ENCODE measurements around the gene TRPV2. TPM values are rescaled to one million over a fixed set of nuclear protein-coding genes. Genes with fewer than 3 reads are reported as not detected.
"Not testable (repeated sequence)": the region's sequence is repeated elsewhere in the genome, so short reads cannot be mapped to it uniquely, and the experiment has no call there.

The TRPV2 gene
- total RNA-seq, 1 donor from 2014 or later, result 5.1 TPM

DNA sequence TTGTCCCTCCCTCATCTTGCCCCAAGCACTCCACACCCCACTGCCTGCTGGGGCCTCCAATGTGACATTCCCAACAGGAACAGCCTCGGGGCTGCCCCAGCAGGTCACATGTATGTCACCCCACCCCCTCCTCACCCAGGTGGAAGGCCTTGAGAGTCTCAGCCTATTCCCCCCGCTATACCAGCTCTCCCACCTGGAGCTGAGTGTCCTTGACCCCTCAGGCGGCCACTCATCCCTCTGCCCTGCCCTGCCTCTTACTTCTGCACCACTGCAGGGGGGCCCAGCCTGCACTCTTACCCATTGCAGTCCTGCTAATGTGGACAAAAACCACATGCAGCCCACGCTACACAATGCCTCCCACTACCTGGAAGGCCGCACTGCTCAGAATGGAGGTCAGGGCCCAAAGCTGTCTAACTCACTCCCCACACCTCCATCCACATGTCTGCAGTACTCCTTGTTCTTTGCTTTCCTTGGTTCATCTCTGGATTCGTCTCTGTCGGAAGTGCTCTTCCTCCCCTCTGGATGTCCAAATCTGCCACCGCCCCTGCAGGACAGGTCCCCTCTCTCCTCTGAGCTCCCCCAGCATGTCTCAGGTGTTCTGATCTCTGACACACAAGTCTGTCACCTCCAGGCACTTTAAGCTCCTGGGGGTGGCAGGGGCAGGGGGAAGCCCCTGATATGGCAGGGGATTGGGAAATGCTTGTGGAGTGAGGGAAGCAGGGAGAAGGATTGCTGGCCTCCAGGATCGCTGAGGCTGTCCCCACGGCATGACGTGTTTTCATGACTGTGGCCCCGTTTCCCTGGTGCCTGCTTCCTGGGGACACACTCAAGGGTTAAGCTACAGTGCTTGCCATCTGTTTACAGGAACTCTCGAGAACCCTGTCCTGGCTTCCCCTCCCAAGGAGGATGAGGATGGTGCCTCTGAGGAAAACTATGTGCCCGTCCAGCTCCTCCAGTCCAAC, 20.8 kb downstream of the TRPV2 start:
- DNase-seq, result no peak

DNA sequence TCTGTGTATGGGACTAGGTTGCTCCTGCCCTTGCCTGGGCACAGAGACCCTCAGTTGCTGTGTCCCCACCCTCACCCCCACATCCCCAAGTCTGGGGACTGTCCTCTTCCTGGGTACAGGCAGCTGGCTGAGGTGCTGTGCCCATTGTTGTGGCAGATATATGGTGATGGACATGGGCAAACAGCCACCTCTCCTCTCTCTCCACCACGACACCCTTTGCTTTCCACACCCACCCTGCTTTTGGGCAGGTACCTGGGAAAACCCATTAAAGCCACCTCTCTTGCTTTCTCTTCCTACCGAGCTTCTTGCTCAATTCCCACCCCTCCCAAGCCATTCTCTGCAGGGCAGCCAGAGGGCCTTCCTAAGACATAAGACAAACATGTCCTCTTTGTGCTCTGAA, 21.7 kb downstream of the TRPV2 start:
- no peak for DNase-seq

DNA sequence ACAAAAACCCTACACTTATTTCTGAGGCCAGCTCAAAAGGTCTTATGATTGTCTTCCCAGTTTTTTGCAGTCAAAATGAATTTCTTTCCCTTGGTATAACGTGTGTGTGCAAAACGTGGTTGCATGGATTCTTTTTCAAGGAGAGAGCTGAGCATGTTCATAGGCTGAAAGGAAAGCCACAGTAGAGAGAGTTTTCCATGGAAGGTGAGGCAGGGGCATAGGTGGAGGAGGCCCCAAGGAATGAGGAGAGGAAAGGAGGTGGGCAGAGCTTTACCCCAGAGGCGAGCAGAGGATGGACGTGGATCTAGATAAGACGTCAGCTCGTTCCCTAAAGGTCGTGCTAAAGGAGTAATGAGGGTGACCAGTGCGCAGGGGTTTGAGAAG, 22.8 kb downstream of the TRPV2 start:
- DNase-seq, result no peak

DNA sequence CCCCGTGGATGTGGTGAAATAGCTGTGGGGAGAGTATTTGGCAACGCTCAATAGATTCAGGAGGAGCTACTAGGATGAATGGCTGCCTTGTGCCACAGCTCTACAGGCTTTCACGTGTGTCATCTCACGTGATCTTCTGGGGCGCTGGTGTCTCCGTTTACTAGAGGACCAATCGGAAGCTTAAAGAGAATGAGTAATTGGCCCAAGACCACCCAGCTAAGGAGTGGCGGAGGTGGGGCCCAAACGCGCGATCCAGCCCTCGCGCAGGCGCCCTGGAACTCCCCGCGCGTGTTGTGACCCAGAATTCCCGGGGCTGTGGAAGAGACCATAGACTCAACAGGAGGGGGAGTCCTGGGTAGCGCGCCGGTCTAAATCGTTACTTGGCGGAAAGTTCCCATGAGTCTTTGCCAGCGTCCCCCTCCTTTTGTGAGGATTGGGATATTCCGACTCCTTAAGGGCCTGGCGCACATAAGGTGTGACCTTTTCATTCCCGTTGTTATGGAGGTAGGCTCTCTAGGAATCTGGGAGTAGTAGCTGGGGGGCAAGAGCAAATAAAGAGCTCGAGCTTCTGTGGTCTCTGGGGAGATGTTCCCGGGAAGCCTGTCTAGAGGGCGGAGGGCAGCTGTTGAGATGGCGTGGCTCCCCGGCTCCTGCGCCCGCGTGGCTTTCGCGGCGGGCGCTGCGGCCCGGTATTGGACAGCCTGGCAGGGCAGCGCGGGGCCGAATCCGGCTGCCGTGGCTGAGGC, 23.4 kb downstream of the TRPV2 start:
- peak; percentile 100 for DNase-seq

DNA sequence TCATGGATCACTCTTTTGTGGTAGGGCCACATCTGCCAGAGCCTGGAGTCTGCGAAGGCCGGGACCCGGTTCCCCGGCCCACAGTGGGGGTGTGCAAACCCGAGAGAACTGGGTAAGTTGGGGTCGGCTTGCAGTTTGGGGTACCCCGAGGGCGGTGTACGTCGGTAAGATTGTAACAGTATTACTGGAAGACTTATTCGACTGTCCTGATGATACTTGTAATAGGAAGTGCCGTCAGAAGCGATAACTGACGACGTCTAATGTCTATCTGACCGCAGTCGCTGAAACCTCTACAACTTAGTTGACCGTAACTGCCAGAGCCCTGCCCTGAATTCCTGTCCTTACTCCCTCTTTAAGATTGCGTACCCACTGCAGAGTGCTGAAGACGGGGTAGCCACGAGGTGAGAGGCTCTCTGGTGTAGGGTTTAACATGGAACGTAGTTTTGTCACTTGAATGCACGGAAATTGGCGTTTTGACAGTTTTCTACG, 24.0 kb downstream of the TRPV2 start:
- DNase-seq, result peak; percentile 25

DNA sequence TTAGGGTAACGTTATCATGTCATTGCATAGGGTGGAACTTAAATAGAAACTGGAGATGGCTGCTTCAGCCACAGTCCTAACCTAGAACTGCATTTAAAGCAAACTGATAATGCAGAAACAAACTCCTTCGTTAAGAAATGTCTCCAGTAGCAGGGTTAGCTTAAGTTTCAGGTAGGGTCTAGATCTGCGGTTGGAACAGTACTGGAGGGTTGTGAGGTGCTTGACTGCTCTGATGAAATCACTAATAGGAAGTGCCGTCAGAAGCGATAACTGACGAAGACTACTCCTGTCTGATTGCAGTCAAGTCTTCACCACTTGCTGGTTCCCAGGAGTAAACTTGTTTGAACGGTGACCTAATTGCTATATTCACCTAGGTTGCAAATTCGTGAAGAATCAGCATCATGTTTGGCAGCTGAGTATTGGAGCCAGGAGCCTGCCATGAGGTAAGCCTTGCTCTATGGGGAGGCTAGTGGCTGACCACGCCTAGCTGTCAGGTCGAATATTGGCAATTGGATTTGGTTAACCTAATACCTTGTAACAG, 24.5 kb downstream of the TRPV2 start:
- no peak for DNase-seq

DNA sequence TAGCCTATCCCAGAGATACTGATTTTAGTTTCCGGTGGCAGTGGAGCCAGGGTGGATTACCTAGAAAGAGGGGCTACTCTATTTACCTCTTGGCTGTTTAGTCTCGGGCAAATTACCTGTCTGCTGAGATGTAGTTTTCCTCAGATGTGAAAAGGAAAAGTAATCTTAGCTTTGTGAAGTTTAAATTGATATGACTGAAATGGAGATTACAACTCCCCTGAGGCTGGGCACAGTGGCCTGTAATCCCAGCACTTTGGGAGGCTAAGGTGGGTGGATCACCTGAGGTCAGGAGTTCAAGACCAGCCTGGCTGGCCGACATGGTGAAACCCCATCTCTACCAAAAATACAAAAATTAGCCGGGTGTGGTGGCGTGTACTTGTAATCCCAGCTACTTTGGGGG, 25.0 kb downstream of the TRPV2 start:
- DNase-seq, result not testable (repeated sequence)

DNA sequence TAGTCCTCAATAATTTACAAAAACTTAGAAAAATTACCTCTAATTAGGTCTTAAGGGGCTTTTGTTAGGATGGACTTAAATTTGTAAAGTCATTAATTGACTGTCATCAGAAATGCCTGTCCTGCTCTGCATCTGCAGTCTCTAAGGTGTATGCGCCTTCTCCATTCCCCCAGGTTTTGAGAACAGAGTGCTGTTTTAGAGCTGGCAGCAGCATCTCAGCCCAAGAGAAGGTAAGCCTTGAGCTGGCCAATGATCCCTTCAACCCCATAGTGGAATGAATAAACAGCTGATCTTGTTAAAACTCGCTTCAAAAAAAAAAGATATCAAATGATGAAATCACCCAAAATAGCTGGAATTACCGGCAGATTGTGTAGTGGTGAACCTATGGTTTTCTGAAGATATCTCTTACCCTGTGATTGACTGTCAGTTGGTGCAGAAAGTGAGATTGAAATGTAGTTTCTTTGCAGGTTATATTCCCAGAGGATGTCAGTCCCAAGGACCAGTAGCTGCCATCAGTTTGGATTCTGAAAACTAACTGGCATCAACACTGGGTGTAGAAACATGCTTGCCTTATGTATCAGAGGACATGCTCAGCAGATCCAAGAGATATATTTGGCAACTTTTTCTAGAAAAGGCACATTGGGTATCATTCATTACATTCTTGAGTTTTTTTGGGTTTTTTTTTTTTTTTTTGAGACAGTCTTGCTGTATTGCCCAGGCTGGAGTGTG, 25.7 kb downstream of the TRPV2 start:
- DNase-seq, result no peak

DNA sequence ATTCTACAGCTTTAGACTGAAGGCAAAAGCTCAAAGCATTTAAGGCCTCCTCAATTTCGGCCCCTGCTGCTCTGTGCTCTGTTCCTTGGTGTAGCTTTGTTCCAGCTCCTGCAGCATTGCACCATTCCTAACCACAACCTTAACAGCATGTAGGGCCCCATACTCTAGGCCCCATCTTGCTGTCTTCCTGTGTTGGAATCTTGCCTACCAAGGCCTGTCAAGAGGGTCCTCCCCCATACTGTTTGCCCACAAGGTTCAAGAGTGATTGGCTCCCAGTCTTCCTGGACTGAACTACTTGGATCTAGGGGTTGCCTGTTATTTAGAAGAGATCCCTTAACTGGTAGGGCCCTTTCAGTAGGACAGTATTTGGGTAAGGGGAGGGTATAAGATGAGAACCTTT, 26.8 kb downstream of the TRPV2 start:
- no peak for DNase-seq

DNA sequence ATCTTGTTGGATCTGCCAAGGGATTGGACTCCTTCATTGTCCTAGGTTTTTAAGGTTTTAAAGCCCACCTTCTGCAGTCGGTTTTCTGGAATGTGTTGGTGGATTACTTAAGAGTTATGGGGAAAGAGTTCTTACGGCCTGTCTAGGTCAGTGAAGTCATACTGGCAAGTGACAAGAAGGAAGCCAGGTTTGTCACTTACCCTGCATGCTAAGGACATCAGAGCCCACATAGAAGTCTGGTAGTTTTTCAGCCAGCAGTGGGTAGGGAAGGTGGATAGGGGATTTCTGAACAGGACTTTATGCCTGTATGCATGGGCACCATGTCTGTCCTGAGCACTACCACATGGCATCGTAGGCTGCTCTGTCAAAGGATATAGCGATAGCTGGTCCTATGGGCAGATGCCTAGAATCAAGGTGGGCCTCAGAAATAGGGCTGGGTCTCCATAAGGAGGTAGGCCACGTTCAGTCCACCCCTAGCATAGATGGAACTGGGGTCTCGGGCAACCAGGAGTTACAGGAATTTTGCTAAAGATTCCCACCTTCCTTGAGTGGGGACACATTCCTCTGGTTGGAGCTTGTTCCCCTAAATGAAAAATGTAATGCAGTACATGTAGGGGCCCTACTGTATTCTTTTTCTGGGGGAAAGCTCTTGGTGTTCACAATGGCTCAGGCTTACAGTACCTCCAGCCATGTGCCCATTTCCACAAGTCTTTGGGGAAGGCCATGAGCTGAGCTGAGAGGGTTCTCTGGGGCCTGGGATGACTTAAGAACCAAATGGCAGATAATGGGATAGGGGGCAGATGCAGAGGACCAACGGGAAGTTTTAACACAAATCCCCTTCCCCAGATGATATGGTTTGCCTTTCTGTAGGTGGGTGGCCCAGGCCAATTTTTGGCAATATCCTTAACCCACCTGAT, 27.5 kb downstream of the TRPV2 start:
- DNase-seq, result no peak

DNA sequence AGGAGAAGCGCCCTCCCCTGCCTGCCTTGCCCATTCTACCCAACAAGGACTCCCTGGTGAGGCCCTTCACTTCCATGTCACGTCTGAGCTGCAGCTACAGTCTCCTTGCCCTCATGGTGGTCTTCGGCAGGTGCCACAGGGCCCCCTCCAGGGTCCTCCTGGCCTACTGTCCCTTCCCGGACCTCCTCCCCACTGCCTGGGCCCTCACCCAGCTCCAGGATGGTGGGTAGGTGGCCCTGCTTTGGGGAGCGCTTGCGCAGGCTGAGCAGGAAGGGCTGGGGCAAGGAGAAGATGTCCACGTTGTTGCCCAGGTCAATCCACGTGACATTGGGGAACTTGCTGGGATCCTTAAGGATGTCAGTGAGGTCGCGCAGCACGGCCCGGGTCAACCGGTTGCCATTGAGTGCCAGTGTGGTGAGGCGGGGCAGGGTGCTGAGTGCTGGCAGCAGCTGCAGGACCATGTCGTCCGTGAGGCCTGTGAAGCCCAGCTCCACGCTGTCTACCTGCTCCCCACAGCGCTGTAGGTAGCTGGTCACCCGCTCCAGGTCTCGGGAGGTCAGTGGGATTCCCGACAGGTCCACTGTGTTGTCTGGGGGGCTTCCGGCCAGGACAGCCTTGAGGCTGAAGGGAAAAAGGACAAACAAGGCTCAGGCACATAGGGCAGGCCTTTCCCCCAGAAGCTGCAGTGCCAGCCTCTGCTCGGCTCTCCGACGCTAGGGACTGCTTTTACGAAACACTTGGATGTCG, 28.3 kb downstream of the TRPV2 start:
- no peak for DNase-seq

DNA sequence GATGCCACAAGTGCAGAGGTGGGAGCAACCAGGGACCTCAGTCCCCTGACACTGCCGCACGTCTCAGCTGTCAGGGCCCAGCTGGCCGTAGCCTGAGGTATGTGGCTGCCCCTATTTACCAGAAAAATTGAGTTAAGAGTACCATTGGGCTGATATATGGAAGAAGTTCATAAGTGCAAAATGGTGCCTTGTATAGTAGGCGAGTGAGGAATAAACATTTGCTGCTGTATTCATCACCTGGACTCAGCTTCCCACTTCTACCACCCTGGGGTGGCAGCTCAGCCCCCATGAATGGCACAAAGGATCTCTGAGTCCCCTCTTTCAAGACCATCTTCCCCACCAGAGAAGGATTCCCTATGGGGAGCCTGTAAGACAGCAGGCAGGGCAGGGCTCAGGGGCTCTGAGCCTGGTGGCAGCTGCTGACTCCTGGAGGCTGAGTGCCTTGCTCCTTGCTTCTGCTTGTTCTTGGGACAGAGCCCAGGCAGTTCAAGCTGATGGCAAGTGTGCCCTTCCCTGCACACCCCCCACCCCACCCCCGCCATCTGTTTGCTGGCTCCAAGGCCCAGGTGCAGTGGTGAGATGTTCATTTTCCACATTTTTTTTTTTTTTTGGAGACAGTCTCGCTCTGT, 29.0 kb downstream of the TRPV2 start:
- DNase-seq, result peak; percentile 66

DNA sequence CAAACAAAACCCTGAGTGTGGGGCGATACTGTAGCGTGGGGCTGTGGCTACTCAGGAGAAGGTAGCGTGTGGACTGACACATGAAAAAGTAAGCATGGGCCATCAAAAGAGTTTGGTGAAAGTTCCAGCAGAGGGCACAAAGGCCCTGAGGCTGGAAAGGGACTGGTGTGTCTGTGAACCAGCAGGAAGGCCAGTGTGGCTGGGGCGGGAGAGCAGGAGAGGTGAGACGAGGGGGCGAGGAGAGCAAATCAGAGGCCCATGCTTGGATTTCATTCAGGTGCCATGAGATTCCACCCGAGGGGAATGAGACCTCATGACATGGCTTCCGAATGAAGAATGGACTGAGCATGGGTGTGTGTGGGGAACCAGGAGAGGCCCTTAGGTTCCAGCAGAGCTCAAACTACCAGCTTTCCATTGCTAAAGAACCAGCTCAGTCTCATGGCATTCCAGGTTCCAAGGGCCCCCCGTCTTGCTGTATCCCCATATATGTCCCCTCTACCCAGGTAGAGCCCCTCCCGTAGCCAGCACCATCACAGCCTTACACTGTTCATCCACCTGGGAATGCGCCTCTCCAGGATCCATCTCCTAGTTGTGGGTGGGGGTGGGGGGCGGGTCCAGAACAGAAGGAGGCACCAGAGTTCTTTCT, 31.1 kb downstream of the TRPV2 start:
- no peak for DNase-seq

DNA sequence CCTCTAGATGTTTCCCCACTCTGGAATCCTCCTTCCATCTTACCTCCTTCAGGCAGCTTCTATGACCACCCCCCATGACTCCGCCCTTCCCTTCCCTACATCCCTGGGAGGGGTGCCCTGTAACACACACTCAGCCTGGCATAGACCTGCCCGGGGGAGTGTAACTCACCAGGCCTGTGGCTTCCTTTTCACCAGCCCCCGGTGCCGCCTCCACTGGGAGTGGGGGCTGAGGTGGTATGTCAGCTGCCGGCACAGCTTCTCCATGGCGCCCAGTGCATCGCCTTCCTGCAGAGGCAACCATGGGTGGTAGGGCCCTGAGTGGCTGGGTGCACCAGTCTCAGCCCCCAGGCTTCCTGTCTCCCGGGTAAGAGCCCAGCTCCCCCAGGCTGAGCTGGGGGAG, 32.3 kb downstream of the TRPV2 start:
- DNase-seq, result no peak

DNA sequence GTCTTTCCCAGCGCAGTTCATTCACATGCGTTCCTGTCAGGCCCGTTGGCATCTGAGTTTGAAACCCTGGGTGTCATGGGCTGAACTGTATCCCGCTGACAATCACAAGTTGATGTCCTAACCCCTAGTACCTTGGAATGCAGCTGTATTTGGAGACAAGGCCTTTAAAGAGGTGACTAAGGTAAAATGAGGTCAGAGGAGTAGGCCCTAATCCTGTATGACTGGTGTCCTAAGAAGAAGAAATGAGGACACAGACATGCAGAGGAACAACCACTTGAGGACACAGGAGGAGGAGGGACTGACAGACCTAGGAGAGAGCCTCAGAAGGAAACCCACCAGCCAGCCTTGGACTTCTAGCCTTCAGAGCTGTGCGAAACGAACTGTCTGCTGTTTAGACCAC, 33.1 kb downstream of the TRPV2 start:
- DNase-seq, result no peak

DNA sequence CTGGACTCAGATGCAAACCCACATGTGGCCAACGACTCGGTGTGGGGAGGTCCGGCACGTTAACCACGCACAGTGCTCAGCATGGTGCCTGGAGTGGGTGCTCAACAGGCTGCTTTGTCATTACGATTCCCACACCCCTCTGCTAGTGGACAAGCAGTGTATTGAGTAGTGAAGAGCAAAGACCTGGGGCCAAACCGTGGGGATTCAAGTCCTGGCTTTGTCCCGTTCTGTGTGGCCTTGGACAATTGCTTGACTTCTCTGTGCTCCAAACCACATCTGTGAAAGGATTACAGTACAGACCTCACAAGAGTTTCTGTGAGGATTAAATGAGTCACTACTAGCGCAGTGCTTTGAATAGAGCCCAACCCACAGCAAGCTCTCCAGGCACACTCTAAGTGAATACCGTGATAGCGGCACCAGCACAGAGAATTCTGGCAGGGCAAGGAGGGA, 33.8 kb downstream of the TRPV2 start:
- no peak for DNase-seq

DNA sequence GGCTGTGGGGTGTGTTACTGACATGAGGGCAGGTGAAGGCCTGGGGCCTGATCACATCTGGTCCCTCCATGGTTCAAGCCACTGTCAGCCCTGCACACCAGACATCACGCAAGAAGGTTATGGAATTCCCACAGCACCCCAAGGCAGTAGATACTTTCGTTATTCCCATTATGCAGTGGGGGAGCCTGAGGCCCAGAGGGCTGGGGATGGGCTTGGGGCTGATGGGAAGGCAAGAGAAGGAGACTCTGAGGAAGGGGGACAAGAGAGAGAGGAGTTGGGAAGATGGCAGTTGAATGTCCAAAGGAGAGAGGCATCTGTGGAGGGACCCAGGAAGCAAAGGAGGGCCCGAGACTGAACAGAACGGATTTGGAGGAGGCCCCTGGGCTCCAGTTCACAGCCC, 34.7 kb downstream of the TRPV2 start:
- DNase-seq, result no peak

DNA sequence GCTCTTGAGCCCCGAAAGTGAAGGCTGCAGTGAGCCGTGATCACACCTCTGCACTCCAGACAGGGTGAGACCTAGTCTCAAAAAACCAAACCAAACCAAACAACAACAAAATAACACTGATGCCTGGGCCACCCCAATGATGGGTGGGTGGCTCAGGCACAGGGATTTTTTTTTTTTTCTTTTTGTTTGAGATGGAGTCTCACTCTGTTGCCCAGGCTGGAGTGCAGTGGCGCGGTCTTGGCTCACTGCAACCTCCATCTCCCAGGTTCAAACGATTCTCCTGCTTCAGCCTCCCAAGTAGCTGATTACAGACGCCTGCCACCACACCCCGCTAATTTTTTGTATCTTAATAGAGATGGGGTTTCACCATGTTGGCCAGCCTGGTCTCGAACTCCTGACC, 36.9 kb downstream of the TRPV2 start:
- DNase-seq, result not testable (repeated sequence)

DNA sequence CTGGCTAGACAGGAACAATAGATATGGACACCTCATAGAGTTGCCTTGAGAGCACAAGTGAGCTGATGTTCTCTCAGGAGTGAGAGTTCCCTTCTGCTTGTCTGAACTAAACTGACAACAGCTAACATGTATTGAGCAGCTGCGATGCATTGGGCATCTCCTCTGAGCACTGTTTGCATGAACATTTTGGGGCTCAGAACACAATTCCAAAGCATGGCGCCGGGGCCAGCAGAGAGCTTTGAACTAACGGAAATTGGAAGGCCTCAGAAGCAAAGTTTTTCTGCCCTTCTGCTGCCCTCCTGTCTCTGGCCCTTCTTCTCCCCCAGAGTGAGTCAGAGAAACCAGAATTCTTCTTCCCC, 38.1 kb downstream of the TRPV2 start:
- no peak for DNase-seq
